K562 (cell line): ENCODE measurements around the gene TNRC6B. TPM values are rescaled to one million over a fixed set of nuclear protein-coding genes. Genes with fewer than 3 reads are reported as not detected.

ENCODE experiments used
- ATAC-seq: fragments of 200-7000 bp; cut with Tn5 transposase; 3 replicates; pipeline ENCODE4 v1.9.1; 2020; ENCODE audit warnings: moderate library complexity
- BruUV-seq: library from RNA; stranded (reverse); fragments of 400-500 nt; replicated peaks from 2 replicates; lab custom pipeline; 2021; lab: Mats Ljungman, UMichigan
- CTCF ChIA-PET: fragments of 300-600 bp; formaldehyde crosslinking; extraction: SDS; loops from one replicate; lab custom pipeline; 2021; ENCODE audit warnings: low intra/inter-chr PET ratio; lab: Yijun Ruan, JAX
- POLR2A ChIA-PET: fragments of 300-600, 350-650 bp; sonication (Branson Sonifier 250); formaldehyde crosslinking; extraction: SDS; loops from one replicate; lab custom pipeline; 2021; ENCODE audit warnings: antibody characterized with exemption, inconsistent platforms; lab: Yijun Ruan, JAX
- DNase-seq, 4 experiments: peaks; one replicate each; pipeline versions ENCODE4 v3.0.0 to v3.0.0-alpha.2; 2011 to 2018; ENCODE audit warnings: low spot score in 3 of 4, mixed read lengths in 3 of 4; ENCODE audit errors: extremely low read depth in 1 of 4
- FAIRE-seq: peaks from 2 replicates; lab custom pipeline; 2011; peaks lifted over from hg19 to GRCh38; lab: Jason Lieb, UNC
- H2AFZ ChIP-seq: 2 replicates; pipeline ENCODE4 v1.6.0; 2011; ENCODE audit warnings: low read depth, low read length, control low read depth, inconsistent platforms
- H3K27ac ChIP-seq: fragments of 200-600 bp; 3 replicates; pipeline ENCODE4 v1.8.0; 2011; ENCODE audit warnings: low read depth, mild to moderate bottlenecking, control low read depth, inconsistent platforms, low read length, moderate library complexity, mixed read lengths; ENCODE audit errors: extremely low read depth
- H3K27me3 ChIP-seq, 2 experiments: fragments of 300-600 bp in 1 of 2; 2 replicates in 1 of 2; 3 replicates in 1 of 2; pipeline versions ENCODE4 v1.6.0 to v1.8.0; 2011; ENCODE audit warnings: inconsistent platforms in 2 of 2, low read length in 2 of 2, mild to moderate bottlenecking in 1 of 2, mixed read lengths in 1 of 2, moderate library complexity in 1 of 2; ENCODE audit not compliant: control insufficient read depth in 2 of 2, insufficient read depth in 2 of 2
- H3K36me3 ChIP-seq: fragments of 300-600 bp; 3 replicates; pipeline ENCODE4 v1.8.0; 2011; ENCODE audit warnings: mild to moderate bottlenecking, low read length, inconsistent platforms; ENCODE audit not compliant: control insufficient read depth, insufficient read depth
- H3K4me1 ChIP-seq, 2 experiments: fragments of 200-600 bp in 1 of 2; replicated peaks in 1 of 2; 2 replicates in 1 of 2; 3 replicates in 1 of 2; pipeline versions ENCODE4 v1.5.1 to v1.8.0; 2011; ENCODE audit warnings: inconsistent platforms in 2 of 2, low read length in 2 of 2, mild to moderate bottlenecking in 1 of 2, mixed read lengths in 1 of 2, moderate library complexity in 1 of 2; ENCODE audit not compliant: control insufficient read depth in 2 of 2, insufficient read depth in 2 of 2
- H3K4me2 ChIP-seq: 2 replicates; pipeline ENCODE4 v1.6.1; 2011; ENCODE audit warnings: low read length, control low read depth, inconsistent platforms, mixed read lengths; ENCODE audit not compliant: insufficient read depth
- H3K4me3 ChIP-seq: fragments of 200-600 bp; sonication (generic), shearing (Covaris generic); 2 replicates; pipeline ENCODE4 v1.5.1; 2016; ENCODE audit warnings: control low read depth, inconsistent platforms
- H3K79me2 ChIP-seq: fragments of 200-600 bp; 3 replicates; pipeline ENCODE4 v1.8.0; 2011; ENCODE audit warnings: low read length, inconsistent platforms; ENCODE audit not compliant: control insufficient read depth, insufficient read depth
- H3K9ac ChIP-seq, 2 experiments: 2 replicates each; pipeline versions ENCODE4 v1.6.0 to v1.6.1; 2011; ENCODE audit warnings: low read depth in 2 of 2, low read length in 2 of 2, control low read depth in 1 of 2, inconsistent platforms in 1 of 2, mild to moderate bottlenecking in 1 of 2, mixed read lengths in 1 of 2; ENCODE audit not compliant: insufficient read depth in 1 of 2
- H3K9me1 ChIP-seq: one replicate; pipeline ENCODE4 v1.6.0; 2011; ENCODE audit warnings: inconsistent platforms, mild to moderate bottlenecking, low read length, moderate library complexity; ENCODE audit not compliant: control insufficient read depth, insufficient read depth
- H3K9me3 ChIP-seq: replicated peaks from 2 replicates; pipeline ENCODE4 v1.5.1; 2011; ENCODE audit warnings: low read depth, low read length, inconsistent platforms; ENCODE audit not compliant: control insufficient read depth, insufficient read depth
- H4K20me1 ChIP-seq: replicated peaks from 2 replicates; pipeline ENCODE4 v1.6.1; 2011; ENCODE audit warnings: low read length, inconsistent platforms, mixed read lengths; ENCODE audit not compliant: control insufficient read depth, insufficient read depth
- CCNT2 ChIP-seq: IDR thresholded peaks from 2 replicates; pipeline ENCODE4 v1.6.1; 2011; ENCODE audit warnings: borderline replicate concordance, low read depth, mild to moderate bottlenecking, moderate library complexity, mixed read lengths, low read length; ENCODE audit not compliant: insufficient read length; ENCODE audit errors: extremely low read depth
- CHCHD3 ChIP-seq: fragments of 250-450 bp; sonication (Bioruptor Pico); IDR thresholded peaks from 2 replicates; pipeline ENCODE4 v2.1.2; 2022; ENCODE audit warnings: mild to moderate bottlenecking
- FOSL1 ChIP-seq: fragments of 200-800 bp; sonication (Bioruptor generic); conservative IDR thresholded peaks from 2 replicates; pipeline ENCODE4 v1.6.1; 2016; ENCODE audit warnings: missing genetic modification characterization, missing compliant biosample characterization
- FOXK1 ChIP-seq: sonication (generic); formaldehyde crosslinking; IDR thresholded peaks from 2 replicates; pipeline ENCODE4 v1.8.0; 2022; ENCODE audit warnings: missing genetic modification reagents, mild to moderate bottlenecking, borderline replicate concordance
- LEF1 ChIP-seq: fragments of 450-650 bp; IDR thresholded peaks from 2 replicates; pipeline ENCODE4 v1.6.1; 2016; ENCODE audit warnings: mild to moderate bottlenecking
- NR1H2 ChIP-seq: sonication (generic); formaldehyde crosslinking; IDR thresholded peaks from 2 replicates; pipeline ENCODE4 v1.4.0; 2020; ENCODE audit warnings: mild to moderate bottlenecking, missing genetic modification reagents
- RNF2 ChIP-seq: sonication (generic); IDR thresholded peaks from 2 replicates; pipeline ENCODE4 v1.6.1; 2016
- WGBS: fragments of 100-300 bp; shearing (Covaris generic); methylation state at CpG from one replicate; pipeline ENCODE4 v1.1.6; 2016; ENCODE audit warnings: low coverage, mixed read lengths; ENCODE audit not compliant: insufficient coverage; ENCODE audit errors: missing lambda C conversion rate; 5-methylcytosine and 5-hydroxymethylcytosine counted together
- in situ Hi-C: fragments of 300-500 bp; cut with MboI; formaldehyde crosslinking; loops from 4 replicates; pipeline ENCODE4 v1.15.0; 2018; ENCODE audit warnings: inconsistent platforms, mixed read lengths
- intact Hi-C: fragments of 100-400 bp; cut with micrococcal nuclease; formaldehyde crosslinking; loops from 2 replicates; pipeline ENCODE4 v1.14.2; 2022
- polyA plus RNA-seq, 8 experiments: library from polyadenylated mRNA; depleted of rRNA in 4 of 8; stranded (reverse) in 5 of 8; unstranded in 3 of 8; fragments of >200 nt; fragmentation: Nextera tagmentation in 2 of 8; fragmentation: Illumina TruSeq in 1 of 8; extraction: Ambion mirVana in 2 of 8; extraction: Trizol in 1 of 8; gene quantifications; 2 replicates each; pipeline versions ENCODE4 v1.2.1 to v1.2.3, GENCODE V29; 2011 to 2014; ENCODE audit warnings: inconsistent platforms in 1 of 8, missing spikeins in 1 of 8
- total RNA-seq, 7 experiments: library from RNA; depleted of rRNA in 6 of 7; stranded (reverse); fragments of >200 nt in 6 of 7; fragmentation: Illumina TruSeq in 2 of 7; extraction: Trizol in 2 of 7; gene quantifications; 2 replicates each; pipeline versions ENCODE4 v1.2.1 to v1.2.3, GENCODE V29; 2011 to 2021; ENCODE audit warnings: low replicate concordance in 1 of 7
- TF ChIP-seq, protein P1 (sequence below): fragments of 250-450 bp; sonication (Bioruptor Pico); IDR thresholded peaks from 2 replicates; pipeline ENCODE4 v1.5.0; 2020; ENCODE audit warnings: mild to moderate bottlenecking
- TF ChIP-seq, protein P2 (sequence below): sonication (generic); formaldehyde crosslinking; IDR thresholded peaks from 2 replicates; pipeline ENCODE4 v1.8.1; 2022; ENCODE audit warnings: missing genetic modification reagents

The TNRC6B gene
- total and polyA plus RNA-seq, 9 of the 15 experiments (the other 6 are each of a cell fraction or from before 2014, with no cell fraction given), result 0.96 to 18.8 (median 10.8) TPM

DNA sequence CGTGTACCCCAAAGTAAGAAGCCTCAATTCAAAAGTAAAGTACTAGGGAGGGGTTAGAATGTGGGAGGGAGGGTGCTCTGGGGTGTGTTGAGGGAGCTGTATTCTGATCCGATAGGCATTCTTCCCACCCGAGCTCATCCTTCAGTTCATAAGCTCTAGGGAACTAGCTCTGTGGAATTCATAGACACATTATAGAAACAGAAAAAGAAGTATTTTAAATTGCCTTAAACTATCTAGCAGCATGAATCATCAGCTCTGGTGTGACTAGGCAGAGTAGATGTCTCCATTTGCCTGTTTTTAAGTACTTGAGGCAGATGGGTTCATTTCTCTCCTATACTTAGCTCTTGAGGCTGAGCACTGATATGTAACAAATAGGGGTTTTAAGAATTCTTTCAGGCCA is 185.3 kb downstream of the TNRC6B start:
- Histone ChIP-seq H3K9me1 (no peaks in the 10 kb centered on the region), H3K4me3 (no peak overlapping the region), H3K9me3 (no peaks in the 10 kb centered on the region), H2AFZ (no peak overlapping the region), H3K27ac (no peak overlapping the region), H3K9ac (no peak overlapping the region), H3K4me1 (no peaks in the 10 kb centered on the region), H3K4me2 (no peak overlapping the region), H3K79me2 (no peaks in the 10 kb centered on the region), H4K20me1 (no peaks in the 10 kb centered on the region), H3K36me3 (peaks cover 99% of the 10 kb centered on the region), H3K27me3 (no peaks in the 10 kb centered on the region)
- in situ Hi-C loops, result no loop called here
- no TSS peak for BruUV-seq
- intact Hi-C loops, result no loop called here
- no peak for FAIRE-seq
- no peak for DNase-seq
- ChIA-PET CTCF (no interaction called here), POLR2A (no interaction called here)
- TF ChIP-seq CHCHD3 (CRISPR knock-in tag) (no peak), RNF2 (no peak), LEF1 (no peak), CCNT2 (no peak), NR1H2 (no peak), FOSL1 (no peak), FOXK1 (CRISPR knock-in tag) (no peak)
- TF ChIP-seq, protein P1, sequence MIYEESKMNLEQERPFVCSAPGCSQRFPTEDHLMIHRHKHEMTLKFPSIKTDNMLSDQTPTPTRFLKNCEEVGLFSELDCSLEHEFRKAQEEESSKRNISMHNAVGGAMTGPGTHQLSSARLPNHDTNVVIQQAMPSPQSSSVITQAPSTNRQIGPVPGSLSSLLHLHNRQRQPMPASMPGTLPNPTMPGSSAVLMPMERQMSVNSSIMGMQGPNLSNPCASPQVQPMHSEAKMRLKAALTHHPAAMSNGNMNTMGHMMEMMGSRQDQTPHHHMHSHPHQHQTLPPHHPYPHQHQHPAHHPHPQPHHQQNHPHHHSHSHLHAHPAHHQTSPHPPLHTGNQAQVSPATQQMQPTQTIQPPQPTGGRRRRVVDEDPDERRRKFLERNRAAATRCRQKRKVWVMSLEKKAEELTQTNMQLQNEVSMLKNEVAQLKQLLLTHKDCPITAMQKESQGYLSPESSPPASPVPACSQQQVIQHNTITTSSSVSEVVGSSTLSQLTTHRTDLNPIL (CRISPR knock-in tag), result no peak
- TF ChIP-seq, protein P2, sequence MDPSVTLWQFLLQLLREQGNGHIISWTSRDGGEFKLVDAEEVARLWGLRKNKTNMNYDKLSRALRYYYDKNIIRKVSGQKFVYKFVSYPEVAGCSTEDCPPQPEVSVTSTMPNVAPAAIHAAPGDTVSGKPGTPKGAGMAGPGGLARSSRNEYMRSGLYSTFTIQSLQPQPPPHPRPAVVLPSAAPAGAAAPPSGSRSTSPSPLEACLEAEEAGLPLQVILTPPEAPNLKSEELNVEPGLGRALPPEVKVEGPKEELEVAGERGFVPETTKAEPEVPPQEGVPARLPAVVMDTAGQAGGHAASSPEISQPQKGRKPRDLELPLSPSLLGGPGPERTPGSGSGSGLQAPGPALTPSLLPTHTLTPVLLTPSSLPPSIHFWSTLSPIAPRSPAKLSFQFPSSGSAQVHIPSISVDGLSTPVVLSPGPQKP (CRISPR knock-in tag), result no peak
- 93% methylated on average over 3 of the region's 3 CpGs for WGBS
- no peak for ATAC-seq
